ENCODE results near the gene LTBP4.

LTBP4 gene

DNA sequence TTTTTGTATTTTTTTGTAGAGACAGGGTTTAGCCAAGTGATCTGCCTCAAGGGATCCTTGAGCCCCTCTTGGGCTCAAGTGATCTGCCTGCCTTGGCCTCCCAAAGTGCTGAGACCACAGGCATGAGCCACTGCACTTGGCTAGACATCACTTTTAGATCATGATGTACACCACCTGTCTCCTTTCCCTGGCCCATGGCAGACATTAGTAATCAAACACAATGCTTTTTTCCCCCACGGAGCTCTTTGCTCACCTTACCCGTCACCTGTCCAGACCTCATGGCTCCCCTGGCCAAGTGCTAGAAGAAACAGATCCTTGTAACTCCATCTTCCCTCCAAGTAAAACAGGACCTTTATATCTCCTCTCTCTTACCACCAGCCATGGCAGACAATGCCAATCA, 70.9 kb downstream of the LTBP4 start:
- Histone ChIP-seq H3K27ac (no peak overlapping the region), H3K27me3 (replicated peaks) (no peaks in the 10 kb centered on the region), H3K36me3 (replicated peaks) (peaks cover 70% of the 10 kb centered on the region), H3K4me3 (ENCODE audit: low read depth, low read length) (no peak overlapping the region)
- TF ChIP-seq, protein P1, sequence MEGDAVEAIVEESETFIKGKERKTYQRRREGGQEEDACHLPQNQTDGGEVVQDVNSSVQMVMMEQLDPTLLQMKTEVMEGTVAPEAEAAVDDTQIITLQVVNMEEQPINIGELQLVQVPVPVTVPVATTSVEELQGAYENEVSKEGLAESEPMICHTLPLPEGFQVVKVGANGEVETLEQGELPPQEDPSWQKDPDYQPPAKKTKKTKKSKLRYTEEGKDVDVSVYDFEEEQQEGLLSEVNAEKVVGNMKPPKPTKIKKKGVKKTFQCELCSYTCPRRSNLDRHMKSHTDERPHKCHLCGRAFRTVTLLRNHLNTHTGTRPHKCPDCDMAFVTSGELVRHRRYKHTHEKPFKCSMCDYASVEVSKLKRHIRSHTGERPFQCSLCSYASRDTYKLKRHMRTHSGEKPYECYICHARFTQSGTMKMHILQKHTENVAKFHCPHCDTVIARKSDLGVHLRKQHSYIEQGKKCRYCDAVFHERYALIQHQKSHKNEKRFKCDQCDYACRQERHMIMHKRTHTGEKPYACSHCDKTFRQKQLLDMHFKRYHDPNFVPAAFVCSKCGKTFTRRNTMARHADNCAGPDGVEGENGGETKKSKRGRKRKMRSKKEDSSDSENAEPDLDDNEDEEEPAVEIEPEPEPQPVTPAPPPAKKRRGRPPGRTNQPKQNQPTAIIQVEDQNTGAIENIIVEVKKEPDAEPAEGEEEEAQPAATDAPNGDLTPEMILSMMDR (IDR thresholded peaks at IDR 0.05; ENCODE audit: low read depth, low read length, missing control alignments) = no peak
- DNase-seq = no peak
- in situ Hi-C loops (cut with HindIII; ENCODE audit: low pct_ligation_motif_present, low sequenced_read_pairs) = no loop called here

DNA sequence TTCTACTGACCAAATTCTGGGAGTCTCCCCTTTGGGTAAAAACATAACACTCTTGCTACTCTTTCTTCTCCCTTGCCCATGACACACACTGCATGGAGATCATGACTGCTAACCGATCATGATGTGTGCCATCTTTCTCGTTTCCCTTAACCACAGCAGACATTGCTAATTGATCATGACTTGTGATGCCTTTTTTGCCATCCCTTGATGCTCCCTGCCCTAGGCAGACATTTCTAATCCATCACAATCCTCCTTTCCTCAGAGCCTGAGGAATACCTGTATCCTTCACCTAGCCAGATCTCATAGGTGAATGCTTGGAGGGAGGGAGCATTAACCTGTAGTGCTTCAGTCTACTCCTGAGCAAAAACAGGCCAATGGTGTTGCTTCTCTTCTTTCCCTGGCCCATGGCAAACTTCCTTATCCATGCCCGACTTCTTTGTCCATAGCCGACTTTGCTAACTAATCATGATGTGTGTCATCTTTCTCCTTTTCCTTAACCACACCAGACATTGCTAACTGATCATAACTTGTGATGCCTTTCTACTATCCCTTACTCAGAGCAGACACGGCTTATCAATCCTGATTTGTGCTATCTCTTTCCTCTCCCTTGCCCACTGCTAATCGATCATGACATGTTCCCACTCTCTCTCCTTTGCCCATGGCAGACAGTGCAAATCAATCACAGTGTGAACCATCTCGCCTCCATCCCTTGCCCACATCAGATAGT, 71.6 kb downstream of the LTBP4 start:
- in situ Hi-C loops (cut with HindIII; ENCODE audit: low pct_ligation_motif_present, low sequenced_read_pairs) = no loop called here
- H3K36me3 ChIP-seq (replicated peaks) = peaks cover 68% of the 10 kb centered on the region
- H3K27ac ChIP-seq = no peak overlapping the region
- TF ChIP-seq, protein P1 (IDR thresholded peaks at IDR 0.05; ENCODE audit: low read depth, low read length, missing control alignments) = no peak
- H3K4me3 ChIP-seq (ENCODE audit: low read depth, low read length) = no peak overlapping the region
- no peak for DNase-seq
- H3K27me3 ChIP-seq (replicated peaks) = no peaks in the 10 kb centered on the region

- Histone ChIP-seq H3K4me3 (ENCODE audit: low read depth, low read length) (no peak overlapping the region), H3K27ac (no peak overlapping the region), H3K36me3 (replicated peaks) (peaks cover 67% of the 10 kb centered on the region), H3K27me3 (replicated peaks) (no peaks in the 10 kb centered on the region)
- in situ Hi-C loops (cut with HindIII; ENCODE audit: low pct_ligation_motif_present, low sequenced_read_pairs) = no loop called here
- DNase-seq = no peak
- TF ChIP-seq, protein P1 (IDR thresholded peaks at IDR 0.05; ENCODE audit: low read depth, low read length, missing control alignments) = no peak
Observed at GRCh38 chr19:40673397-40673796, 72.2 kb downstream of the LTBP4 start.

DNA sequence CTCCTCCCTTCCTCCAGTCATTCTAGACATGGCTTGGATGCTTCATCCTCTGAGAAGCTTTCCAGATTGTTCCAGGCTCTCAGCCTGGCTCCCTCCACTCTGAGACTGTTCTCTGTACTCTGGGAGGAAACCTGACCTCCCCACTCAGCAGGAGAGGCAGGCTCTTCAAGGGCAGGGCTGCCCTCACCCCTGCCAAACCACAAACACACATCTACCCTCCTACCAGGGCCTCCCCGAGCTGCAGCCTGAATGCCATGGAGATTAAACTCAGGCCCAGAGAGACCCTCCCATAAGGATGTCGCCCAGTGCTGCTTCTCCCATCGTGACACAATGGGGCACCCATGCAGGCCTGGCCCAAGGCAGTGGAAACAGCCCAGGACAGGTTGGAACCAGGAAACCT, 73.1 kb downstream of the LTBP4 start:
- TF ChIP-seq, protein P1 (IDR thresholded peaks at IDR 0.05; ENCODE audit: low read depth, low read length, missing control alignments) = no peak

GRCh38 chr19:40677156-40677555, 76.0 kb downstream of the LTBP4 start:
- Histone ChIP-seq H3K27ac (no peak overlapping the region), H3K27me3 (replicated peaks) (no peaks in the 10 kb centered on the region), H3K4me3 (ENCODE audit: low read depth, low read length) (no peak overlapping the region), H3K36me3 (replicated peaks) (peaks cover 59% of the 10 kb centered on the region)
- no peak for DNase-seq
- TF ChIP-seq, protein P1 (IDR thresholded peaks at IDR 0.05; ENCODE audit: low read depth, low read length, missing control alignments) = no peak
- in situ Hi-C loops (cut with HindIII; ENCODE audit: low pct_ligation_motif_present, low sequenced_read_pairs) = no loop called here

More for the DNA sequence above, 73.1 kb downstream of the LTBP4 start:
- H3K27ac ChIP-seq = no peak overlapping the region
- no peaks in the 10 kb centered on the region for H3K27me3 ChIP-seq (replicated peaks)
- no peak for DNase-seq
- in situ Hi-C loops (cut with HindIII; ENCODE audit: low pct_ligation_motif_present, low sequenced_read_pairs) = no loop called here
- H3K36me3 ChIP-seq (replicated peaks) = peaks cover 66% of the 10 kb centered on the region
- no peak overlapping the region for H3K4me3 ChIP-seq (ENCODE audit: low read depth, low read length)
